ENCODE measurements around the gene FAM199X.
"Not testable (repeated sequence)": the region's sequence is repeated elsewhere in the genome, so short reads cannot be mapped to it uniquely, and the experiment has no call there.

DNA sequence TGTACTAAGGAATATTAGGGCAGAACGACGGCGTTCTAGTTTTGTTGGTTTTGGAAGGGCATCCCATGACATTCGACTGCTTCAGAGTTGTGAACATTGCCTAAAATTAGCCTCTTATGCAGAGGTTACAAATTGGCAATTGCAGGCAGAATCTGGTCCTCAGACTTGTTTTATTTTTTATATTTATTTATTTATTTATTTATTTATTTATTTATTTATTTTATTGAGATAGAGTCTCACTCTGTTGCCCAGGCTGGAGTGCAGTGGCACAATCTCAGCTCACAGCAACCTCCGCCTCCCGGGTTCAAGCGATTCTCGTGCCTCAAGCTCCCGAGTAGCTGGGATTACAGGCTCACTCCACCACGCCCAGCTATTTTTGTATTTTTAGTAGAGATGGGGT lies 63.8 kb downstream of the FAM199X start:
- TF ChIP-seq, protein P1, sequence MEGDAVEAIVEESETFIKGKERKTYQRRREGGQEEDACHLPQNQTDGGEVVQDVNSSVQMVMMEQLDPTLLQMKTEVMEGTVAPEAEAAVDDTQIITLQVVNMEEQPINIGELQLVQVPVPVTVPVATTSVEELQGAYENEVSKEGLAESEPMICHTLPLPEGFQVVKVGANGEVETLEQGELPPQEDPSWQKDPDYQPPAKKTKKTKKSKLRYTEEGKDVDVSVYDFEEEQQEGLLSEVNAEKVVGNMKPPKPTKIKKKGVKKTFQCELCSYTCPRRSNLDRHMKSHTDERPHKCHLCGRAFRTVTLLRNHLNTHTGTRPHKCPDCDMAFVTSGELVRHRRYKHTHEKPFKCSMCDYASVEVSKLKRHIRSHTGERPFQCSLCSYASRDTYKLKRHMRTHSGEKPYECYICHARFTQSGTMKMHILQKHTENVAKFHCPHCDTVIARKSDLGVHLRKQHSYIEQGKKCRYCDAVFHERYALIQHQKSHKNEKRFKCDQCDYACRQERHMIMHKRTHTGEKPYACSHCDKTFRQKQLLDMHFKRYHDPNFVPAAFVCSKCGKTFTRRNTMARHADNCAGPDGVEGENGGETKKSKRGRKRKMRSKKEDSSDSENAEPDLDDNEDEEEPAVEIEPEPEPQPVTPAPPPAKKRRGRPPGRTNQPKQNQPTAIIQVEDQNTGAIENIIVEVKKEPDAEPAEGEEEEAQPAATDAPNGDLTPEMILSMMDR (IDR thresholded peaks at IDR 0.05) = not testable (repeated sequence)
- not testable (repeated sequence) for TF ChIP-seq POLR2AphosphoS5, POLR2A, EP300 (IDR thresholded peaks at IDR 0.05)

Data from stomach (tissue), 4 donors.